ENCODE measurements around the gene KCNQ4. TPM values are rescaled to one million over a fixed set of nuclear protein-coding genes. Genes with fewer than 3 reads are reported as not detected.

Gene KCNQ4
- total and polyA plus RNA-seq, 2 of the 13 experiments (the other 11 are each of a cell fraction or from before 2014, with no cell fraction given), result 0.02 to 0.09 TPM

- peak in 1 of 2 experiments; percentile 70; a peak in 2 of 4 replicates for TF ChIP-seq ATF4 (CRISPR knock-in tag; IDR thresholded peaks at IDR 0.05)
- peak; percentile 30; the same call in 1 of the 2 replicates for TF ChIP-seq CEBPG (CRISPR knock-in tag; IDR thresholded peaks at IDR 0.05)
- TF ChIP-seq PITX1 (CRISPR knock-in tag; IDR thresholded peaks at IDR 0.05), result no peak
- TF ChIP-seq CEBPB (IDR thresholded peaks at IDR 0.05; ENCODE audit: borderline replicate concordance, low read depth, low read length), result peak; percentile 31; the same call in 1 of the 2 replicates
- TF ChIP-seq CREB1 (IDR thresholded peaks at IDR 0.05), result no peak
- peak; percentile 36 for TF ChIP-seq CREB1 (CRISPR knock-in tag; IDR thresholded peaks at IDR 0.05)
- no peak for TF ChIP-seq STAT6 (CRISPR knock-in tag; IDR thresholded peaks at IDR 0.05; ENCODE audit: borderline replicate concordance)
- no peak for TF ChIP-seq DR1 (CRISPR knock-in tag; IDR thresholded peaks at IDR 0.05)
- no peak for TF ChIP-seq ZNF296 (CRISPR knock-in tag; conservative IDR thresholded peaks at IDR 0.05)
- 0 out of 2 replicates have a peak, but pooled peaks have one; percentile 13 for TF ChIP-seq ZGPAT (CRISPR knock-in tag; IDR thresholded peaks at IDR 0.05)
- TF ChIP-seq ZNF737 (CRISPR knock-in tag; IDR thresholded peaks at IDR 0.05; ENCODE audit: borderline replicate concordance), result no peak
- no peak for TF ChIP-seq ZNF784 (CRISPR knock-in tag; IDR thresholded peaks at IDR 0.05; ENCODE audit: borderline replicate concordance)
- peak; percentile 64 for TF ChIP-seq PBX2 (CRISPR knock-in tag; IDR thresholded peaks at IDR 0.05)
- no peak for TF ChIP-seq ZNF234 (CRISPR knock-in tag; conservative IDR thresholded peaks at IDR 0.05)
- no peak for TF ChIP-seq MED13 (CRISPR knock-in tag; IDR thresholded peaks at IDR 0.05)
- ATAC-seq, result peak; percentile 41; the same call in 1 of the 3 replicates
- peaks cover 18% of the 10 kb centered on the region for H3K4me1 ChIP-seq (ENCODE audit: insufficient read depth, low read length)
- no peaks in the 10 kb centered on the region for H3K27me3 ChIP-seq (ENCODE audit: control insufficient read depth in 1 of 2, insufficient read depth in 2 of 2, low read length in 2 of 2)
- in situ Hi-C loops (cut with HindIII; ENCODE audit: extremely low pct_ligation_motif_present, low pct_unique_long_range_greater_than_20kb) (no loop called here), intact Hi-C loops (cut with micrococcal nuclease; ENCODE audit: unreplicated experiment) (no loop called here)
- H3K4me3 ChIP-seq (replicated peaks in 1 of 3; ENCODE audit: insufficient read depth in 1 of 3, low read depth in 2 of 3, low read length in 3 of 3), result no peak overlapping the region
- H3K9ac ChIP-seq (ENCODE audit: insufficient read depth, low read depth, low read length), result no peak overlapping the region
- no peak overlapping the region for H3K4me2 ChIP-seq (ENCODE audit: low read depth, low read length)
- CTCF ChIA-PET (ENCODE audit: low intra/inter-chr PET ratio, low total read pairs), result no interaction called here
- FAIRE-seq, result no peak
- no TSS peak for BruUV-seq (replicated peaks)
- no peak for DNase-seq (ENCODE audit: low spot score)
- POLR2A ChIA-PET, result interaction anchor here (0.6 to 2.7 kb wide), 6 partner anchors 9 to 58 kb away, joined by 3 to 17 read pairs (median 3); partner anchors contain the start of gene NFYC
- H3K36me3 ChIP-seq (replicated peaks in 1 of 2; ENCODE audit: control insufficient read depth in 1 of 2, insufficient read depth in 2 of 2, low read length in 2 of 2), result peaks cover 13 to 70% of the 10 kb centered on the region in 2 experiments
- H3K27ac ChIP-seq (ENCODE audit: extremely low read length, insufficient read depth, low read length), result no peak overlapping the region
- no peaks in the 10 kb centered on the region for H4K20me1 ChIP-seq (ENCODE audit: insufficient read depth, low read length)
- H3K79me2 ChIP-seq (ENCODE audit: insufficient read depth, low read length), result peaks cover 15% of the 10 kb centered on the region
- H2AFZ ChIP-seq (ENCODE audit: low read length), result no peak overlapping the region
- H3K9me3 ChIP-seq (ENCODE audit: low read length), result no peaks in the 10 kb centered on the region
- 89% methylated on average over 5 of the region's 5 CpGs for WGBS (ENCODE audit: low lambda C conversion rate)
Observed at GRCh38 chr1:40748841-40749718, 34.5 kb upstream of the KCNQ4 start.

Data from HepG2 (cell line).